ENCODE measurements around the gene SFI1. TPM values are rescaled to one million over a fixed set of nuclear protein-coding genes. Genes with fewer than 3 reads are reported as not detected.

The SFI1 gene
- total RNA-seq, 4 donors from 2014 or later: 9.4 to 21.1 (median 15.4) TPM

- peak overlapping the region in 1 of 4 donors; percentile 22 for H3K27ac ChIP-seq (replicated peaks in 1 of 4)
- H3K4me1 ChIP-seq: peaks cover 52 to 73% (median 66%) of the 10 kb centered on the region in 4 donors
- intact Hi-C loops (cut with DNase I): loop anchor here (10.0 kb wide), 1 partner anchor 284 kb away; the partner anchor contains the start of gene PATZ1
Measured at GRCh38 chr22:31628362-31628761, 132.0 kb downstream of the SFI1 start.

GRCh38 chr22:31628969-31629708 lies 132.8 kb downstream of the SFI1 start:
- H3K4me3 ChIP-seq: peak overlapping the region in 2 of 4 donors; percentile 69 to 78
- H3K27me3 ChIP-seq: no peaks in the 10 kb centered on the region
- peaks cover 52 to 78% (median 70%) of the 10 kb centered on the region in 4 donors for H3K4me1 ChIP-seq

More at GRCh38 chr22:31628362-31628761, 132.0 kb downstream of the SFI1 start:
- WGBS: 75% methylated on average over 1 of the region's 1 CpG
- no peak for DNase-seq (ENCODE audit: extremely low spot score)
- Histone ChIP-seq H3K36me3 (peaks cover 0 to 4% (median 0%) of the 10 kb centered on the region in 4 donors), H3K4me3 (no peak overlapping the region), H3K27me3 (no peaks in the 10 kb centered on the region), H3K9me3 (no peaks in the 10 kb centered on the region)
- no peak for TF ChIP-seq CTCF (IDR thresholded peaks at IDR 0.05)
- TF ChIP-seq POLR2AphosphoS5 (IDR thresholded peaks at IDR 0.05): no peak
- no peak for TF ChIP-seq POLR2A (IDR thresholded peaks at IDR 0.05; ENCODE audit: low read depth)
- TF ChIP-seq EP300 (IDR thresholded peaks at IDR 0.05): no peak

GRCh38 chr22:31629741-31630184 lies 133.4 kb downstream of the SFI1 start:
- peak overlapping the region; percentile 69 to 85 (median 76) for H3K4me3 ChIP-seq
- H3K27me3 ChIP-seq: no peaks in the 10 kb centered on the region
- TF ChIP-seq EP300 (IDR thresholded peaks at IDR 0.05) (no peak), CTCF (IDR thresholded peaks at IDR 0.05) (no peak), POLR2AphosphoS5 (IDR thresholded peaks at IDR 0.05) (no peak), POLR2A (IDR thresholded peaks at IDR 0.05; ENCODE audit: low read depth) (no peak)
- no peaks in the 10 kb centered on the region for H3K36me3 ChIP-seq
- whole genome bisulfite sequencing: 48% methylated on average over 7 of the region's 14 CpGs
- H3K4me1 ChIP-seq: peaks cover 52 to 80% (median 70%) of the 10 kb centered on the region in 4 donors
- intact Hi-C loops (cut with DNase I): loop anchor here (5.0 to 10.0 kb wide), 2 partner anchors 72 to 285 kb away; partner anchors contain the start of gene PATZ1
- peak overlapping the region; percentile 77 to 85 (median 82) for H3K27ac ChIP-seq (replicated peaks in 1 of 4)
- DNase-seq (ENCODE audit: extremely low spot score): no peak
- H3K9me3 ChIP-seq: no peaks in the 10 kb centered on the region

More at GRCh38 chr22:31628969-31629708, 132.8 kb downstream of the SFI1 start:
- 84% methylated on average over 16 of the region's 17 CpGs for WGBS
- intact Hi-C loops (cut with DNase I): loop anchor here (10.0 kb wide), 1 partner anchor 284 kb away; the partner anchor contains the start of gene PATZ1
- H3K9me3 ChIP-seq: no peaks in the 10 kb centered on the region
- peak overlapping the region in 2 of 4 donors; percentile 77 to 85 for H3K27ac ChIP-seq (replicated peaks in 1 of 4)
- no peaks in the 10 kb centered on the region for H3K36me3 ChIP-seq
- no peak for TF ChIP-seq POLR2AphosphoS5 (IDR thresholded peaks at IDR 0.05)
- TF ChIP-seq EP300 (IDR thresholded peaks at IDR 0.05): no peak
- no peak for TF ChIP-seq POLR2A (IDR thresholded peaks at IDR 0.05; ENCODE audit: low read depth)
- DNase-seq (ENCODE audit: extremely low spot score): no peak

- no peaks in the 10 kb centered on the region for H3K36me3 ChIP-seq
- WGBS: 3% methylated on average over 12 of the region's 65 CpGs
- intact Hi-C loops (cut with DNase I): loop anchor here (5.0 kb wide), 1 partner anchor 73 kb away; no protein-coding TSS in a partner anchor
- H3K4me3 ChIP-seq: peak overlapping the region; percentile 69 to 85 (median 76)
- no peaks in the 10 kb centered on the region for H3K27me3 ChIP-seq
- H3K9me3 ChIP-seq: no peaks in the 10 kb centered on the region
- TF ChIP-seq POLR2AphosphoS5 (IDR thresholded peaks at IDR 0.05) (peak; percentile 61 to 65), CTCF (IDR thresholded peaks at IDR 0.05) (no peak)
- H3K4me1 ChIP-seq: peaks cover 45 to 71% (median 61%) of the 10 kb centered on the region in 4 donors
- H3K27ac ChIP-seq (replicated peaks in 1 of 4): peak overlapping the region; percentile 77 to 85 (median 82)
- peak; percentile 95 for DNase-seq (ENCODE audit: extremely low spot score)
Measured at GRCh38 chr22:31630331-31631329, 134.3 kb downstream of the SFI1 start.
